Brain microvascular endothelial cell (primary cell): Measurements from ENCODE around the gene TREX2.
"Not testable (repeated sequence)": the region's sequence is repeated elsewhere in the genome, so short reads cannot be mapped to it uniquely, and the experiment has no call there.

Experiments
- DNase-seq: peaks from one replicate; pipeline ENCODE4 v3.0.0-alpha.2; 2020
- H3K27ac ChIP-seq: fragments of 250-450 bp; sonication (Bioruptor Pico); 2 replicates; pipeline ENCODE4 v1.5.1; 2020; ENCODE audit warnings: mild to moderate bottlenecking, moderate library complexity
- H3K27me3 ChIP-seq: fragments of 250-450 bp; sonication (Bioruptor Pico); replicated peaks from 2 replicates; pipeline ENCODE4 v1.5.1; 2020; ENCODE audit warnings: mild to moderate bottlenecking
- H3K36me3 ChIP-seq: fragments of 250-450 bp; sonication (Bioruptor Pico); replicated peaks from 2 replicates; pipeline ENCODE4 v1.5.1; 2020; ENCODE audit warnings: mild to moderate bottlenecking
- H3K4me3 ChIP-seq: 2 replicates; pipeline ENCODE4 v1.5.1; 2011; ENCODE audit warnings: low read depth, mild to moderate bottlenecking, control low read depth, low read length, moderate library complexity
- CTCF ChIP-seq: IDR thresholded peaks from 2 replicates; pipeline ENCODE4 v1.5.1; 2011; ENCODE audit warnings: low read depth, mild to moderate bottlenecking, moderate library complexity, low read length, control low read depth, inconsistent platforms; ENCODE audit errors: missing control alignments
- in situ Hi-C: cut with HindIII; loops from 2 replicates; pipeline ENCODE4 v1.10.0; 2017; ENCODE audit warnings: low sequenced_read_pairs, low pct_ligation_motif_present

TREX2 gene

GRCh38 chrX:153406903-153407302, 39.0 kb downstream of the TREX2 start:
- in situ Hi-C loops: no loop called here
- no peak overlapping the region for H3K27ac ChIP-seq
- no peaks in the 10 kb centered on the region for H3K36me3 ChIP-seq
- no peak overlapping the region for H3K4me3 ChIP-seq
- peaks cover 1% of the 10 kb centered on the region for H3K27me3 ChIP-seq
- DNase-seq: no peak
- TF ChIP-seq CTCF: no peak

GRCh38 chrX:153406011-153406410, 39.8 kb downstream of the TREX2 start:
- DNase-seq: no peak
- no peak overlapping the region for H3K4me3 ChIP-seq
- H3K27me3 ChIP-seq: no peaks in the 10 kb centered on the region
- H3K27ac ChIP-seq: no peak overlapping the region
- H3K36me3 ChIP-seq: no peaks in the 10 kb centered on the region
- in situ Hi-C loops: no loop called here
- no peak for TF ChIP-seq CTCF

GRCh38 chrX:153405426-153405825, 40.4 kb downstream of the TREX2 start:
- no peaks in the 10 kb centered on the region for H3K27me3 ChIP-seq
- in situ Hi-C loops: no loop called here
- DNase-seq: no peak
- no peak overlapping the region for H3K4me3 ChIP-seq
- no peak for TF ChIP-seq CTCF
- no peak overlapping the region for H3K27ac ChIP-seq
- no peaks in the 10 kb centered on the region for H3K36me3 ChIP-seq

GRCh38 chrX:153404333-153404732, 41.5 kb downstream of the TREX2 start:
- DNase-seq, H3K4me3 ChIP-seq, H3K27me3 ChIP-seq, H3K36me3 ChIP-seq, H3K27ac ChIP-seq, in situ Hi-C loops: not testable (repeated sequence)

- H3K4me3 ChIP-seq: no peak within 1 kb of the TSS
- H3K27ac ChIP-seq: no peak within 1 kb of the TSS
- H3K36me3 ChIP-seq: no peaks in the 10 kb centered on the region
- no peak for DNase-seq
- no peaks in the 10 kb centered on the region for H3K27me3 ChIP-seq
- in situ Hi-C loops: no loop called here
- no peak for TF ChIP-seq CTCF
These were observed 44.6 kb downstream of the TREX2 start, which contains the start of gene PNMA6E for GRCh38 chrX:153401133-153401764. PNMA6E (minus strand) TSS chrX:153401350; CDS start chrX:153398849, 2,501 bp downstream.

- peak; percentile 80 for TF ChIP-seq CTCF
- in situ Hi-C loops: no loop called here
- Histone ChIP-seq H3K36me3 (no peaks in the 10 kb centered on the region), H3K27ac (no peak overlapping the region), H3K27me3 (no peaks in the 10 kb centered on the region), H3K4me3 (no peak overlapping the region)
- no peak for DNase-seq
These were observed 45.4 kb downstream of the TREX2 start for GRCh38 chrX:153400146-153401132.
